ENCODE results near the gene ISG15. TPM values are rescaled to one million over a fixed set of nuclear protein-coding genes. Genes with fewer than 3 reads are reported as not detected.

ISG15 gene
- total and polyA plus RNA-seq, 2 of the 13 experiments (the other 11 are each of a cell fraction or from before 2014, with no cell fraction given): 42.1 to 54.9 TPM

DNA sequence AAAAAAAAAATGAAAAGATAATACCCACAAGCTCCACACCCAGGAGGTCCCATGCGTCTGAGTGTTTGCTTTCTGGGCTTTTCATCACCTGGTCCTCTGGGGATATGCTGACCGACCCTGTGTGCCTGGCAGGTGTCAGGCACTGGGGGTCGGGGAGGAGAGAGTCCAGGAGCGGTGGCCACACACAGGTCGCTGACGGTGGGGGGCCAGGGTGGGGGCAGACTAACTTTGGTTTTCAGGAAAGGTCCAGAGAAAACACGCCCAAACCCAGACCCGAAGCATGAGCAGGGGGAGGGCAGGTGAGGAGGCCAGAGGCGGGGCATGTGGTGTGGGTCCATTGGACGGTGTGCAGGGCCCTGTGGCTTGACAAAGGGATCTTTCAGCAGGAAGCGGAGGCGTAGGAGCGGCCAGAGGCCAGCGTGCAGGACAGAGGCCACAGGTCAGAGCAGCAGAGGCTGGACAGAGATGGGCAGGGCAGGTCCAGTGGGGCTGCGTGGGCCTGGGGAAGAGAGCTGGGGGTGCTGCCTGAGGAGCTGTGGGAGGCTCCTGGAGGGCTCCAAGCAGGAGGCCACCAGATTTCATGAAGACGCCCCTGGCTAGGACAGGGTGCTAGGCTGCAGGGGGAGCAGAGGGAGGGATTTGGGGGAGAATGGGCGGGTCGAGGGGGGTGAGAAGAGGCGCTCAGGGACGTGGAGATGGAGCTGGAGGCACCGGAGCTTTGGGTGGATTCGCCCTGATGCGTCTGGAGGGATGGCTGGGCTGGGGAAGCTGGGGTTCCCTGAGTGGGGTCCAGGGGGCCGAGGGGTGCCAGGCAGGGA is 45.0 kb downstream of the ISG15 start (continued):
- no peak for TF ChIP-seq NFKBIZ (CRISPR knock-in tag; IDR thresholded peaks at IDR 0.05)
- peak; percentile 67 for TF ChIP-seq ZMYM3 (CRISPR knock-in tag; IDR thresholded peaks at IDR 0.05)
- TF ChIP-seq, protein P1, sequence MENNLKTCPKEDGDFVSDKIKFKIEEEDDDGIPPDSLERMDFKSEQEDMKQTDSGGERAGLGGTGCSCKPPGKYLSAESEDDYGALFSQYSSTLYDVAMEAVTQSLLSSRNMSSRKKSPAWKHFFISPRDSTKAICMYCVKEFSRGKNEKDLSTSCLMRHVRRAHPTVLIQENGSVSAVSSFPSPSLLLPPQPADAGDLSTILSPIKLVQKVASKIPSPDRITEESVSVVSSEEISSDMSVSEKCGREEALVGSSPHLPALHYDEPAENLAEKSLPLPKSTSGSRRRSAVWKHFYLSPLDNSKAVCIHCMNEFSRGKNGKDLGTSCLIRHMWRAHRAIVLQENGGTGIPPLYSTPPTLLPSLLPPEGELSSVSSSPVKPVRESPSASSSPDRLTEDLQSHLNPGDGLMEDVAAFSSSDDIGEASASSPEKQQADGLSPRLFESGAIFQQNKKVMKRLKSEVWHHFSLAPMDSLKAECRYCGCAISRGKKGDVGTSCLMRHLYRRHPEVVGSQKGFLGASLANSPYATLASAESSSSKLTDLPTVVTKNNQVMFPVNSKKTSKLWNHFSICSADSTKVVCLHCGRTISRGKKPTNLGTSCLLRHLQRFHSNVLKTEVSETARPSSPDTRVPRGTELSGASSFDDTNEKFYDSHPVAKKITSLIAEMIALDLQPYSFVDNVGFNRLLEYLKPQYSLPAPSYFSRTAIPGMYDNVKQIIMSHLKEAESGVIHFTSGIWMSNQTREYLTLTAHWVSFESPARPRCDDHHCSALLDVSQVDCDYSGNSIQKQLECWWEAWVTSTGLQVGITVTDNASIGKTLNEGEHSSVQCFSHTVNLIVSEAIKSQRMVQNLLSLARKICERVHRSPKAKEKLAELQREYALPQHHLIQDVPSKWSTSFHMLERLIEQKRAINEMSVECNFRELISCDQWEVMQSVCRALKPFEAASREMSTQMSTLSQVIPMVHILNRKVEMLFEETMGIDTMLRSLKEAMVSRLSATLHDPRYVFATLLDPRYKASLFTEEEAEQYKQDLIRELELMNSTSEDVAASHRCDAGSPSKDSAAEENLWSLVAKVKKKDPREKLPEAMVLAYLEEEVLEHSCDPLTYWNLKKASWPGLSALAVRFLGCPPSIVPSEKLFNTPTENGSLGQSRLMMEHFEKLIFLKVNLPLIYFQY (CRISPR knock-in tag; IDR thresholded peaks at IDR 0.05; ENCODE audit: borderline replicate concordance): no peak; the same call in 1 of the 2 replicates
- no peak for TF ChIP-seq RAD51 (IDR thresholded peaks at IDR 0.05; ENCODE audit: borderline replicate concordance)
- TF ChIP-seq KDM3A (CRISPR knock-in tag; IDR thresholded peaks at IDR 0.05; ENCODE audit: low read depth): no peak
- no peak for TF ChIP-seq KDM6A (CRISPR knock-in tag; IDR thresholded peaks at IDR 0.05; ENCODE audit: low read depth)
- no peak for TF ChIP-seq SMARCE1 (IDR thresholded peaks at IDR 0.05; ENCODE audit: borderline replicate concordance)
- TF ChIP-seq TEAD3 (CRISPR knock-in tag; optimal IDR thresholded peaks at IDR 0.05; ENCODE audit: borderline replicate concordance): peak; percentile 54
- no peak for TF ChIP-seq ZNF841 (CRISPR knock-in tag; IDR thresholded peaks at IDR 0.05; ENCODE audit: borderline replicate concordance)
- no peak for TF ChIP-seq PRMT3 (CRISPR knock-in tag; IDR thresholded peaks at IDR 0.05; ENCODE audit: borderline replicate concordance, low read depth)
- no peak for TF ChIP-seq SMAD3 (CRISPR knock-in tag; IDR thresholded peaks at IDR 0.05)
- TF ChIP-seq NFATC3 (CRISPR knock-in tag; IDR thresholded peaks at IDR 0.05): no peak
- no peak for TF ChIP-seq ZFP36 (IDR thresholded peaks at IDR 0.05; ENCODE audit: borderline replicate concordance, low read depth, low read length, partially characterized antibody)
- TF ChIP-seq TEAD2 (CRISPR knock-in tag; IDR thresholded peaks at IDR 0.05): no peak
- no peak for TF ChIP-seq ZNF703 (CRISPR knock-in tag; IDR thresholded peaks at IDR 0.05; ENCODE audit: borderline replicate concordance)
- peak; percentile 37; the same call in 1 of the 2 replicates for TF ChIP-seq MAZ (IDR thresholded peaks at IDR 0.05; ENCODE audit: borderline replicate concordance, low read depth, low read length)
- peak; percentile 70 for TF ChIP-seq MAZ (CRISPR knock-in tag; IDR thresholded peaks at IDR 0.05; ENCODE audit: low read depth)
- TF ChIP-seq CEBPB (IDR thresholded peaks at IDR 0.05; ENCODE audit: borderline replicate concordance, low read depth, low read length): no peak
- TF ChIP-seq MXI1 (IDR thresholded peaks at IDR 0.05; ENCODE audit: borderline replicate concordance, low read depth, low read length): peak; percentile 76; the same call in 1 of the 3 replicates
- 0 out of 2 replicates have a peak, but pooled peaks have one; percentile 24 for TF ChIP-seq ZNF441 (CRISPR knock-in tag; IDR thresholded peaks at IDR 0.05; ENCODE audit: borderline replicate concordance)
- TF ChIP-seq KAT2B (IDR thresholded peaks at IDR 0.05; ENCODE audit: borderline replicate concordance, low read depth, low read length): no peak
- TF ChIP-seq, protein P2, sequence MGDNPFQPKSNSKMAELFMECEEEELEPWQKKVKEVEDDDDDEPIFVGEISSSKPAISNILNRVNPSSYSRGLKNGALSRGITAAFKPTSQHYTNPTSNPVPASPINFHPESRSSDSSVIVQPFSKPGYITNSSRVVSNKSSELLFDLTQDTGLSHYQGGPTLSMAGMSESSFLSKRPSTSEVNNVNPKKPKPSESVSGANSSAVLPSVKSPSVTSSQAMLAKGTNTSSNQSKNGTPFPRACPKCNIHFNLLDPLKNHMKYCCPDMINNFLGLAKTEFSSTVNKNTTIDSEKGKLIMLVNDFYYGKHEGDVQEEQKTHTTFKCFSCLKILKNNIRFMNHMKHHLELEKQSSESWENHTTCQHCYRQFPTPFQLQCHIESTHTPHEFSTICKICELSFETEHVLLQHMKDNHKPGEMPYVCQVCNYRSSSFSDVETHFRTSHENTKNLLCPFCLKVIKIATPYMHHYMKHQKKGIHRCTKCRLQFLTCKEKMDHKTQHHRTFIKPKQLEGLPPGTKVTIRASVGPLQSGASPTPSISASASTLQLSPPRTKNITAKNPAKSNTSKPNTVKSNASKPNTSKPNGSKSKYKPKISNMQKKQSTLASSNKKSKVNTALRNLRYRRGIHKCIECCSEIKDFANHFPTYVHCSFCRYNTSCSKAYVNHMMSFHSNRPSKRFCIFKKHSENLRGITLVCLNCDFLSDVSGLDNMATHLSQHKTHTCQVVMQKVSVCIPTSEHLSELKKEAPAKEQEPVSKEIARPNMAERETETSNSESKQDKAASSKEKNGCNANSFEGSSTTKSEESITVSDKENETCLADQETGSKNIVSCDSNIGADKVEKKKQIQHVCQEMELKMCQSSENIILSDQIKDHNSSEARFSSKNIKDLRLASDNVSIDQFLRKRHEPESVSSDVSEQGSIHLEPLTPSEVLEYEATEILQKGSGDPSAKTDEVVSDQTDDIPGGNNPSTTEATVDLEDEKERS (CRISPR knock-in tag; IDR thresholded peaks at IDR 0.05): no peak
- TF ChIP-seq ZNF781 (CRISPR knock-in tag; IDR thresholded peaks at IDR 0.05; ENCODE audit: borderline replicate concordance, not compliant biosample characterization): no peak
- TF ChIP-seq NRL (CRISPR knock-in tag; IDR thresholded peaks at IDR 0.05; ENCODE audit: borderline replicate concordance): peak; percentile 14; the same call in 1 of the 2 replicates

All from HepG2 (cell line).